PC-3 (cell line): ENCODE measurements around the gene PAWR. TPM values are rescaled to one million over a fixed set of nuclear protein-coding genes. Genes with fewer than 3 reads are reported as not detected.

Source experiments
- ATAC-seq: fragments of 200-7000 bp; cut with Tn5 transposase; 2 replicates; pipeline ENCODE4 v1.9.1; 2020; ENCODE audit warnings: mild to moderate bottlenecking, moderate library complexity
- BruUV-seq: library from RNA; stranded (reverse); fragments of 400-500 nt; replicated peaks from 2 replicates; lab custom pipeline; 2021; lab: Mats Ljungman, UMichigan
- CTCF ChIA-PET: fragments of 300-600 bp; sonication (Branson Sonifier 250); formaldehyde crosslinking; loops from one replicate; lab custom pipeline; 2022; ENCODE audit warnings: antibody characterized with exemption; lab: Charles Lee
- POLR2A ChIA-PET: fragments of 300-600 bp; sonication (Branson Sonifier 250); formaldehyde crosslinking; loops from one replicate; lab custom pipeline; 2022; ENCODE audit warnings: antibody characterized with exemption; ENCODE audit not compliant: unreplicated experiment; lab: Charles Lee
- DNase-seq: peaks from one replicate; pipeline ENCODE4 v3.0.0-alpha.2; 2015
- H2AFZ ChIP-seq: fragments of 300-600 bp; sonication (generic); 2 replicates; pipeline ENCODE4 v1.6.0; 2016; ENCODE audit warnings: antibody characterized with exemption, low read length
- H3F3A ChIP-seq: fragments of 300-600 bp; sonication (generic); one replicate; pipeline ENCODE4 v1.6.0; 2017; ENCODE audit warnings: antibody characterized with exemption, low read length, control low read depth, mild to moderate bottlenecking; ENCODE audit not compliant: unreplicated experiment
- H3K27ac ChIP-seq: fragments of 300-600 bp; sonication (generic); 2 replicates; pipeline ENCODE4 v1.5.1; 2016; ENCODE audit warnings: mild to moderate bottlenecking, low read length
- H3K27me3 ChIP-seq: fragments of 300-600 bp; sonication (generic); 2 replicates; pipeline ENCODE4 v1.6.1; 2016; ENCODE audit warnings: low read length, mixed read lengths
- H3K36me3 ChIP-seq: fragments of 300-600 bp; sonication (generic); 2 replicates; pipeline ENCODE4 v1.6.1; 2016; ENCODE audit warnings: low read depth, mixed run types, low read length, mixed read lengths
- H3K4me1 ChIP-seq: fragments of 300-600 bp; sonication (generic); 2 replicates; pipeline ENCODE4 v1.5.1; 2016; ENCODE audit warnings: low read length; ENCODE audit not compliant: insufficient read depth
- H3K4me2 ChIP-seq: fragments of 300-600 bp; sonication (generic); 2 replicates; pipeline ENCODE4 v1.6.0; 2016; ENCODE audit warnings: low read length
- H3K4me3 ChIP-seq: fragments of 300-600 bp; sonication (generic); 2 replicates; pipeline ENCODE4 v1.5.1; 2016; ENCODE audit warnings: mild to moderate bottlenecking, low read length, mixed read lengths
- H3K79me2 ChIP-seq: fragments of 300-600 bp; sonication (generic); 2 replicates; pipeline ENCODE4 v1.6.1; 2017; ENCODE audit warnings: low read length, mixed read lengths
- H3K9ac ChIP-seq: fragments of 300-600 bp; sonication (generic); 2 replicates; pipeline ENCODE4 v1.6.0; 2016; ENCODE audit warnings: mild to moderate bottlenecking, low read length
- H3K9me2 ChIP-seq: fragments of 300-600 bp; sonication (generic); replicated peaks from 2 replicates; pipeline ENCODE4 v1.6.1; 2016; ENCODE audit warnings: mixed run types, low read length, mixed read lengths
- H3K9me3 ChIP-seq: fragments of 300-600 bp; sonication (generic); 2 replicates; pipeline ENCODE4 v1.6.1; 2016; ENCODE audit warnings: low read length, mixed read lengths
- H4K20me1 ChIP-seq: fragments of 300-600 bp; sonication (generic); 2 replicates; pipeline ENCODE4 v1.6.1; 2016; ENCODE audit warnings: low read length, mixed read lengths
- CTCF ChIP-seq: fragments of 300-600 bp; sonication (generic); conservative IDR thresholded peaks from 2 replicates; pipeline ENCODE4 v1.5.1; 2017; ENCODE audit warnings: antibody characterized with exemption, low read depth, mild to moderate bottlenecking, low read length
- EZH2 ChIP-seq: fragments of 300-600 bp; sonication (generic); IDR thresholded peaks from one replicate; pipeline ENCODE4 v1.6.1; 2017; ENCODE audit warnings: antibody characterized with exemption, mild to moderate bottlenecking, low read length; ENCODE audit not compliant: unreplicated experiment
- EZH2phosphoT487 ChIP-seq: fragments of 300-600 bp; sonication (generic); IDR thresholded peaks from 2 replicates; pipeline ENCODE4 v1.6.1; 2018; ENCODE audit warnings: mild to moderate bottlenecking, antibody characterized with exemption, low read length, borderline replicate concordance
- intact Hi-C: fragments of 100-400 bp; cut with micrococcal nuclease; formaldehyde crosslinking; loops from 2 replicates; pipeline ENCODE4 v1.9.0; 2023
- total RNA-seq: library from RNA; depleted of rRNA; stranded (reverse); fragments of >200 nt; gene quantifications from 2 replicates; pipeline ENCODE4 v1.2.3, GENCODE V29; 2014

The PAWR gene
- total RNA-seq, 1 experiment from 2014 or later: 141 TPM

GRCh38 chr12:79706676-79707075, 15.9 kb upstream of the PAWR start:
- H3K79me2 ChIP-seq: no peaks in the 10 kb centered on the region
- intact Hi-C loops: no loop called here
- ChIA-PET POLR2A (no interaction called here), CTCF (no interaction called here)
- no peak overlapping the region for H3K4me2 ChIP-seq
- no peaks in the 10 kb centered on the region for H3K27me3 ChIP-seq
- no peaks in the 10 kb centered on the region for H3K9me3 ChIP-seq
- H2AFZ ChIP-seq: no peak overlapping the region
- peaks cover 14% of the 10 kb centered on the region for H3K4me1 ChIP-seq
- H3F3A ChIP-seq: peaks cover 5% of the 10 kb centered on the region
- H3K4me3 ChIP-seq: no peak overlapping the region
- H4K20me1 ChIP-seq: no peaks in the 10 kb centered on the region
- TF ChIP-seq EZH2phosphoT487 (no peak), CTCF (no peak), EZH2 (no peak)
- 0 out of 2 replicates have a peak overlapping the region, but pooled peaks have one; percentile 12 for H3K27ac ChIP-seq
- H3K36me3 ChIP-seq: no peaks in the 10 kb centered on the region
- DNase-seq (peak; percentile 39), ATAC-seq (no peak)
- BruUV-seq: no TSS peak
- H3K9ac ChIP-seq: no peak overlapping the region
- 0 out of 2 replicates have a peak, but pooled peaks cover 3% of the 10 kb centered on the region for H3K9me2 ChIP-seq

GRCh38 chr12:79706156-79706555, 15.4 kb upstream of the PAWR start:
- Histone ChIP-seq H3K36me3 (no peaks in the 10 kb centered on the region), H3K27me3 (no peaks in the 10 kb centered on the region), H3K9ac (no peak overlapping the region), H2AFZ (no peak overlapping the region), H3K9me3 (no peaks in the 10 kb centered on the region), H3K4me2 (0 out of 2 replicates have a peak overlapping the region, but pooled peaks have one; percentile 8), H3K4me1 (peaks cover 17% of the 10 kb centered on the region), H3K27ac (peak overlapping the region; percentile 19; the same call in 1 of the 2 replicates), H4K20me1 (no peaks in the 10 kb centered on the region), H3F3A (peaks cover 5% of the 10 kb centered on the region), H3K4me3 (no peak overlapping the region), H3K79me2 (no peaks in the 10 kb centered on the region), H3K9me2 (0 out of 2 replicates have a peak, but pooled peaks cover 3% of the 10 kb centered on the region)
- TF ChIP-seq CTCF (no peak), EZH2phosphoT487 (no peak)
- BruUV-seq: no TSS peak
- DNase-seq: peak; percentile 83
- ChIA-PET CTCF (no interaction called here), POLR2A (no interaction called here)
- intact Hi-C loops: no loop called here
- peak; percentile 35; the same call in 1 of the 2 replicates for ATAC-seq

GRCh38 chr12:79698966-79699365, 8.2 kb upstream of the PAWR start:
- no TSS peak for BruUV-seq
- no peaks in the 10 kb centered on the region for H3F3A ChIP-seq
- ChIA-PET POLR2A (no interaction called here), CTCF (no interaction called here)
- H3K27me3 ChIP-seq: no peaks in the 10 kb centered on the region
- no peak for DNase-seq
- peaks cover 10% of the 10 kb centered on the region for H3K4me1 ChIP-seq
- no peak for TF ChIP-seq EZH2
- TF ChIP-seq CTCF: no peak
- TF ChIP-seq EZH2phosphoT487: no peak
- no peaks in the 10 kb centered on the region for H3K9me3 ChIP-seq
- H3K4me2 ChIP-seq: no peak overlapping the region
- no peak for ATAC-seq
- no peak overlapping the region for H3K9ac ChIP-seq
- intact Hi-C loops: no loop called here
- H3K36me3 ChIP-seq: no peaks in the 10 kb centered on the region
- H3K4me3 ChIP-seq: no peak overlapping the region
- no peaks in the 10 kb centered on the region for H3K79me2 ChIP-seq
- H3K27ac ChIP-seq: no peak overlapping the region
- H2AFZ ChIP-seq: no peak overlapping the region
- no peaks in the 10 kb centered on the region for H3K9me2 ChIP-seq
- H4K20me1 ChIP-seq: no peaks in the 10 kb centered on the region
